Measurements from ENCODE around the gene NPIPB2. TPM values are rescaled to one million over a fixed set of nuclear protein-coding genes. Genes with fewer than 3 reads are reported as not detected.

Gene NPIPB2
- total RNA-seq, 6 experiments from 2014 or later, result 2.1 to 10.2 (median 4.2) TPM

- Histone ChIP-seq H3K27ac (no peak overlapping the region), H3K9me3 (no peaks in the 10 kb centered on the region), H3K4me3 (no peak overlapping the region), H3K27me3 (no peaks in the 10 kb centered on the region), H3K36me3 (no peaks in the 10 kb centered on the region), H3K4me1 (no peaks in the 10 kb centered on the region)
- no peak for TF ChIP-seq POLR2A (IDR thresholded peaks at IDR 0.05)
- no peak for DNase-seq
- WGBS (ENCODE audit: insufficient coverage, low coverage, low lambda C conversion rate, missing lambda C conversion rate), result 98% methylated on average over 6 of the region's 6 CpGs
- intact Hi-C loops (cut with DNase I), result no loop called here
- ATAC-seq, result no peak
Measured at GRCh38 chr16:11903906-11904305, 37.9 kb downstream of the NPIPB2 start.

GRCh38 chr16:11901091-11901490 lies 40.8 kb downstream of the NPIPB2 start:
- Histone ChIP-seq H3K9me3 (no peaks in the 10 kb centered on the region), H3K4me3 (no peak overlapping the region), H3K4me1 (peaks cover 0 to 5% (median 0%) of the 10 kb centered on the region in 4 donors), H3K36me3 (no peaks in the 10 kb centered on the region), H3K27ac (no peak overlapping the region), H3K27me3 (no peaks in the 10 kb centered on the region)
- no peak for TF ChIP-seq POLR2A (IDR thresholded peaks at IDR 0.05)
- TF ChIP-seq CTCF (IDR thresholded peaks at IDR 0.05), result no peak
- no peak for ATAC-seq
- WGBS (ENCODE audit: insufficient coverage, low coverage, low lambda C conversion rate, missing lambda C conversion rate), result 68% methylated on average over 3 of the region's 3 CpGs
- intact Hi-C loops (cut with DNase I), result no loop called here
- DNase-seq, result no peak

GRCh38 chr16:11896486-11897176 lies 45.2 kb downstream of the NPIPB2 start:
- H3K27me3 ChIP-seq, result no peaks in the 10 kb centered on the region
- no peak overlapping the region for H3K4me3 ChIP-seq
- intact Hi-C loops (cut with DNase I), result no loop called here
- peak in 1 of 4 donors; percentile 50 for ATAC-seq
- no peak for DNase-seq
- peaks cover 0 to 7% (median 0%) of the 10 kb centered on the region in 4 donors for H3K4me1 ChIP-seq
- no peak for TF ChIP-seq CTCF (IDR thresholded peaks at IDR 0.05)
- no peak for TF ChIP-seq POLR2A (IDR thresholded peaks at IDR 0.05)
- 75% methylated on average over 5 of the region's 5 CpGs for WGBS (ENCODE audit: insufficient coverage, low coverage, low lambda C conversion rate, missing lambda C conversion rate)
- no peak overlapping the region for H3K27ac ChIP-seq
- peaks cover 0 to 27% (median 4%) of the 10 kb centered on the region in 4 donors for H3K36me3 ChIP-seq
- no peaks in the 10 kb centered on the region for H3K9me3 ChIP-seq

- H3K36me3 ChIP-seq, result peaks cover 0 to 43% (median 14%) of the 10 kb centered on the region in 4 donors
- H3K4me3 ChIP-seq, result no peak overlapping the region
- no peak overlapping the region for H3K27ac ChIP-seq
- no peak for DNase-seq
- peaks cover 0 to 7% (median 0%) of the 10 kb centered on the region in 4 donors for H3K4me1 ChIP-seq
- WGBS (ENCODE audit: insufficient coverage, low coverage, low lambda C conversion rate, missing lambda C conversion rate), result 93% methylated on average over 2 of the region's 2 CpGs
- TF ChIP-seq CTCF (IDR thresholded peaks at IDR 0.05) (no peak), POLR2A (IDR thresholded peaks at IDR 0.05) (no peak)
- H3K9me3 ChIP-seq, result no peaks in the 10 kb centered on the region
- intact Hi-C loops (cut with DNase I), result no loop called here
- ATAC-seq, result no peak
- H3K27me3 ChIP-seq, result no peaks in the 10 kb centered on the region
Measured at GRCh38 chr16:11893571-11893970, 48.3 kb downstream of the NPIPB2 start.

GRCh38 chr16:11892761-11893160 lies 49.1 kb downstream of the NPIPB2 start:
- Histone ChIP-seq H3K27me3 (no peaks in the 10 kb centered on the region), H3K4me3 (no peak overlapping the region), H3K4me1 (peaks cover 0 to 7% (median 0%) of the 10 kb centered on the region in 4 donors), H3K36me3 (peaks cover 0 to 51% (median 16%) of the 10 kb centered on the region in 4 donors), H3K9me3 (no peaks in the 10 kb centered on the region), H3K27ac (no peak overlapping the region)
- intact Hi-C loops (cut with DNase I), result no loop called here
- TF ChIP-seq CTCF (IDR thresholded peaks at IDR 0.05), result no peak
- no peak for TF ChIP-seq POLR2A (IDR thresholded peaks at IDR 0.05)
- 64% methylated on average over 3 of the region's 4 CpGs for WGBS (ENCODE audit: insufficient coverage, low coverage, low lambda C conversion rate, missing lambda C conversion rate)
- DNase-seq (no peak), ATAC-seq (no peak)

Data from right lobe of liver (tissue), 6 donors.